Femur (tissue), 1 donor: ENCODE data around the gene SOX21.

Experiments used
- DNase-seq: peaks from one replicate; pipeline ENCODE4 v3.0.0-alpha.2; 2017

SOX21 gene

DNA sequence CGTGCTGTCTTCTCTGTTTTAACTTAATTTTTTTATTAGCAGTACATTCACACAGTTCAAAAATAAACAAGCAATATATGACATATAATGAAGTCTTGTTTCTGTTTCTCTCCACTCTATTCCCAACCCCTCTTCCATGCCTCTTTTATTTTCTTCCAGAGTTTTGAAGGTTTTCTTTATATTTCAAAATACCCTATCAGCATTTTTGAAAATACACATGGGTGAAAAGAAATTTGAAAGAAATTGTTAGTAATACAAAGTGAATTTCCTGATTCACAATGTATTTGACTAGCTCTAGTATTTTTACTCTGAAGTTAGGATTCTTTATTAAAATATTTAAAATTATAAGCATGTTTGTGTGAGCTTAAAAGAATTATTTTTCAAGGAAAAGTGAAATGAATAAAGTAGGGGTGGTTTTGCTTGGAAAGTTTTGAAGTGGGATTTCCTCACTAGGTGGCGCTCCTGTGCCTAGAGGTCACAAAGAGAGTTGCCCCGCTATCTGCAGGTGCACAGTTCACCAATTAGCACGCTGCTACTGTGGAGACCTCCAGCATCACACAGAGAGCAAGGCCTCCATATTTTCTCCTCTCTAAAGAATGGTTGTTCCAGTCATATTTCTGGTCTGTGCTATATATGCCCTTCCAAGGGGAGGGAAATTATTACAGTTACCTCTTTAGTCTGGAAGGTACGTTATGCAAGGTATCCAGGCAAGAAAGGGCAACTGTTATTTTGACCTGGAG lies 37.6 kb downstream of the SOX21 start:
- no peak for DNase-seq

DNA sequence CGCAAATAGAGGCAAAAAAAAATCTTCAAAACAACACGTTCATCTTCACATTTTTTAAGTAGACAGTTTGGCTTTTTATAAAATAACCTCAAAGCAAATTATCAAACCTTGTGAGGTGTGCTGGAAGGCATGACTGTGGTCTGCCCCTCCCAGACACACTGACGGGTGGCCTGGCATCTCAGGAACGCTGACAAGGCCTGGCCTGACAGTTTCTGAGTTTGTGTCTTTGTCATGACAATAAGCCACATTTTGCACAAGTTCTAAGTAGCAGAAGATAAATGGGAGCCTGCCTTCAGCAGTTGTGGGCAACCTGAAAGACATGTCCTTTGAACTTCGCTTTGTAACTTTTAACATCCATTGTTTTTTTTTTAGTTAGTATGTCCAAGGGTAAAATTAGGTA lies 38.5 kb downstream of the SOX21 start:
- DNase-seq, result no peak

DNA sequence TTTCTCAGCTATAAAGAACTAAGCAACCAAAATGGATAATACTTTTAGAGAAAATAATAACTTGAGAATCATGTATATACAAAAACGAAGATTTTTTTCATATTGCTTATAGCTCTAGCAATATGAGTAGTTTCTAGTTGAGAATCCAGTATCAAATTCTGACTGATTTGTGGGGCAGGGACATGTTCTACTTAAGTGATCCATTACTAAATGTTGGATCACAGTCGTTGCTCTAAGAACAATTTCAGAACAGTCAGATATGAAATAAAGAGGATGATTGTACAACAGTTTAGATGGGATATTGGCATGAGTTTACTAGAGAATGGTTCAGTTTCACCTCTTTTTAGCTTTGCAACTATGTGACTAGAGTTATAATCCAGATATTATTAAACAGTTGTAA lies 39.9 kb downstream of the SOX21 start:
- no peak for DNase-seq

DNA sequence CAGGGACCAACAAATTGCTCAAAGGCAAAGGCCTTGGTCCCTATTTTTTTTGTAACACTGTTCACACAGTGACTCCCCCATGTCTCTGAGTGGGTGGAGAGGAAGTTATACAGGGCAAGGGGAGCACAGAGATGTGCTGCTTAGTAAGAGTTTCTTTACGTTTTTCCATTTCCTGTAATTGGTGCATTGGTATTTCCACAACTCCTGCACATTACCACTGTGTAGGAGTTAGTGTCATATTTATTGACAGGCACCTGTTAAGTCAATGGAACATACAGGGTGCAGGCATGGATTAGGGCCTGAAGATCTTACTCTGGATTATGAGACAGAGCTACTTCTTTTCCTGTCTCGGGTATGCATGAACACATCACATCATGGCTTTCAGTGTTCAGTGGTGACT lies 45.2 kb downstream of the SOX21 start:
- no peak for DNase-seq

DNA sequence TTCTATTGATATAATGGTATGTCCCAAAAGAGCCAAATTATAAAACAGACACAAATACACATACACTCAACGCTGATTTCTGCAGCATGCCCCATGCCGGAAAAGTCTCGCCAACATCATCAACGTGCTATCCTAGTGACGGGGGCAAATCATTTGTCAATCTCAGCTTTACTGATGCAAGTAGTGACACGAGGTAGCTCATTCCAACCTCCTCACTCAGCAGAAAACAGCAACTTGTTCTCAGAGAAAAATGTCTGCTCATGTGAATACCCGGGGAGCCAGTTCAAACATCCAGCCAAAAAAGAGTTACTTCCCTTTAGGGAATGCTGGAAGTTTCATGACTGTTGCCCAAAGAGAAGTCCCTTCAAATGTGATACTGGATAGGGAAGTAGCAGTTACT lies 46.3 kb downstream of the SOX21 start:
- no peak for DNase-seq

DNA sequence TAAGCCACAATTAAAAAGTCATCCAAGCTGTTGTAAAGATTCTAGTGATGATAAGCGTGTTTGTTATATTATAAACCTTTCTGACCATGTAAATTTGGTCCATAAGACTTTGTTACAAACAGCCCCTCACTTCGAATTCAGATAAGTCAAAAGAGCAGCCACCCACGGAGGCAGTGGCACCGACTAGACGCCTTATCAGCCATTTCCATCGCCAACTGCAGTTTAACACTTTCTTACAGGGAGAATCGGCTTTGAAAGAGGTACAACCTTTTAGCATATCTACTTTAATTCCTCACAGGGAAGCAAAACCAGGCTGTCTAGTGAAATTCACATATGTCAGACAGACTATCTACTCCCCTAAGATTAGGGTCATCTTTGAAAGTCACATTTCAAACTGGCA lies 47.5 kb downstream of the SOX21 start:
- no peak for DNase-seq

DNA sequence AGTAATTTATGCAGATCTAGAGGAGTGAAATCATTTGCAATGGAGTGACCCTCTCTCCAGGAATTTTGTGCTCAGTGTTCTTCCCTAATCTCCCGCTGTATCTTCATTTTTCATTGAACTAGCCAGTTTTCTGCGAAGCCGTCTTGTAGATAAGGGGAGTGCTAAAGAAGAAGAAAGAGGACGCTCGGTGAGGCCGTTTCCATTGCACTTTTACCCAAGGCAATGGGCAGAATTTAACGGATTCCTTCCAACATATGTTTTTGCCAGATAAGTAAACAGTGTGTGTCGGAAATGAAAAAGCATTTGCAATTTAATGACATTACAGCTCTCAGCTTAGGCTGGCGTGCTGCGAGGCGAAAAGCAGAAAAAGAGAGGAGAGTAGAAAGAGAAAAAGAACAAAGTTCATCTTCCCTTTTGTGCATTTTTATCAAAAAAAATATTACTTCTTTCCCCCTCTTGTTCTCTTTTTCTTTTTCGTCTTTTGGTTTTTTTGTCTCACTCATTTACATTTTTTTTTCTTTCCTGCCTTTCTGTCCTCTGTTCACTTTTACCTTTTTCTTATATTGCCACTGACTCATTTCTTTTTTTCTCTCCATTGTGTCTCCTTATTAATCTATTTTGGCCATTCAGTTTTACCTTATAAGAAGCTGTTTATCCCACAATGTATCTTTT lies 49.9 kb downstream of the SOX21 start:
- DNase-seq, result no peak

DNA sequence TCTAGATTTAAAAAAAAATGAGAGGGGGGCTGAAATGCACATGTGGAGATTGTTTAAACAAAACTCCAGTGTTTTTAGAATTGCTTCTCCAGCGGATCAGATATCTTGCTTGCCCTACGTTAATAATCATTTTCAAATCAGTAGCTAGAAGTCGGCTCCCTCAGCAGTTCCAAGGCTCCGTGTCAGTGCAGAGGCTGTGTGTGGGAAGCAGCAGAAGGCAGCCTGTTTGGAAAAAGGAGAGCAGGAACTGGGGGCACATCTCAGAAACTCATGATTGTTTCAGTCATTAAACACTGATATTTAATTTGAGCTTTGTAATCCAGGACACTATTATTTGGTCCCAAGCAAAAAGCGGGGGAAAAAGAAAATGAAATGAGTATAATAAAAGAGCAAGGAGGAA lies 50.9 kb downstream of the SOX21 start:
- no peak for DNase-seq

DNA sequence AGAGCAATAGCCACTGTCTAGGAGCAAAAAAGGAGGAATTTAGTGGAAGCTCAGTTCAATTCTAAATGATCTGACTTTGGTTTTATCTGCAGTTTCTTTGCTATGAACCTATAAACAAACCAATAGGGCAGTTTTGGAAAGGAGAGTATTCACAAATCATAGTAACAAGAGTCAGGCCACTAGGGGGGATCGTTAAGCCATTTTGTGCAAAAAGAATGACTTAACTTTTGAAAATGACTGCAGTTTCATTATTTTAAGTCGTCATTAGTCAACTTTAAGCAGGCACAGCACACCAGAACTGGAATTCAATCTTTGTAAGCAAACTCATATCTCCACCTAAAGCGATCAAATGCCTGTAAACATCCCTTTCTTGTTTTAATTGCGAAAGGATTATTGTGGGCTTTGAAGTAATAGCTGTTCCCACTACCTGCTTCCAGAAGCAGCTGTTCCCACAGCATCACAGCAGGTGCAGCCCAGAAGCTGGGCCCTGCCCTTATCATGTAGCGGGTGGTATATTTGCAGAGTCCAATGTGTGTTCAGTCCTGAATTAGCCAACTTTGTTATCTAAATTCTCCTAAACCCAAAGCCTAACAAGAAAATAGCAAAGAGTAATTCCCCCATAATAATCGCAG lies 51.5 kb downstream of the SOX21 start:
- no peak for DNase-seq
